BE2C (cell line): ENCODE measurements around the gene ITPKA.
A peak's percentile ranks its signal among the peaks of the same experiment; 100 is the strongest.

Source experiments
- DNase-seq: peaks from one replicate; pipeline ENCODE4 v3.0.0-alpha.2; 2020
- H3K27me3 ChIP-seq: fragments of 250-450 bp; sonication (Bioruptor Pico); 2 replicates; pipeline ENCODE4 v1.5.1; 2020; ENCODE audit warnings: mild to moderate bottlenecking
- H3K36me3 ChIP-seq: fragments of 250-450 bp; sonication (Bioruptor Pico); 2 replicates; pipeline ENCODE4 v1.5.1; 2020; ENCODE audit warnings: mild to moderate bottlenecking
- H3K4me1 ChIP-seq: fragments of 250-450 bp; sonication (Bioruptor Pico); 2 replicates; pipeline ENCODE4 v1.5.1; 2020
- H3K4me3 ChIP-seq: 2 replicates; pipeline ENCODE4 v1.5.1; 2011; ENCODE audit warnings: low read depth, low read length
- H3K9me3 ChIP-seq: fragments of 250-450 bp; sonication (Bioruptor Pico); 2 replicates; pipeline ENCODE4 v1.5.1; 2020
- TF ChIP-seq, protein P1 (sequence below): IDR thresholded peaks from 2 replicates; pipeline ENCODE4 v1.5.1; 2012; ENCODE audit warnings: mild to moderate bottlenecking, low read depth, low read length

Gene ITPKA

DNA sequence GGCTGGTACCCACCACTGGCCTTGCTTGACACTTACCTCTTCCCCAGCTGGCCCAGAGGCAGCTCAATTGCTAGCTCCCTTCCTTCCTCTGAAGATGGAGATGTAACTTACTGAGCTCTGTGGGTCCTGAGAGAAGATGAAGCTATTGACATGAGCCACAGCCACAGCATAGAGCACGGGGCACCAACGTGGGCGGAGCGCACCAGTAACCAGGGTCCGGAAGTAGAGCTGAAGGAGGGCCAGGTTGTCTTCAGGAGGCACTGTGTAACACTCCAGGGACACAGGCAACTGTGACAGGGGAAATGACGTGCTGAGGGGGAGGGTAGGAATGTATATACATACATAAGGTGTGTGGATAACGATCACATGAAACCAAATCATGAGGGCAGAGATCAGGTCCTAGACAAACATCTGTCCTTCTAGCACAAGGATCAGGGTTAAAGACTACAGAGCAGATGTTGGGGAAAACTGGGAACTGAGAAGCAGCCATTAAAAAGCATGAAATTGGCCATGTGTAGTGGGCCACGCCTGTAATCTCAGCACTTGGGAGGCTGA, 24.3 kb downstream of the ITPKA start:
- peaks cover 23% of the 10 kb centered on the region for H3K36me3 ChIP-seq
- no peaks in the 10 kb centered on the region for H3K9me3 ChIP-seq
- TF ChIP-seq, protein P1, sequence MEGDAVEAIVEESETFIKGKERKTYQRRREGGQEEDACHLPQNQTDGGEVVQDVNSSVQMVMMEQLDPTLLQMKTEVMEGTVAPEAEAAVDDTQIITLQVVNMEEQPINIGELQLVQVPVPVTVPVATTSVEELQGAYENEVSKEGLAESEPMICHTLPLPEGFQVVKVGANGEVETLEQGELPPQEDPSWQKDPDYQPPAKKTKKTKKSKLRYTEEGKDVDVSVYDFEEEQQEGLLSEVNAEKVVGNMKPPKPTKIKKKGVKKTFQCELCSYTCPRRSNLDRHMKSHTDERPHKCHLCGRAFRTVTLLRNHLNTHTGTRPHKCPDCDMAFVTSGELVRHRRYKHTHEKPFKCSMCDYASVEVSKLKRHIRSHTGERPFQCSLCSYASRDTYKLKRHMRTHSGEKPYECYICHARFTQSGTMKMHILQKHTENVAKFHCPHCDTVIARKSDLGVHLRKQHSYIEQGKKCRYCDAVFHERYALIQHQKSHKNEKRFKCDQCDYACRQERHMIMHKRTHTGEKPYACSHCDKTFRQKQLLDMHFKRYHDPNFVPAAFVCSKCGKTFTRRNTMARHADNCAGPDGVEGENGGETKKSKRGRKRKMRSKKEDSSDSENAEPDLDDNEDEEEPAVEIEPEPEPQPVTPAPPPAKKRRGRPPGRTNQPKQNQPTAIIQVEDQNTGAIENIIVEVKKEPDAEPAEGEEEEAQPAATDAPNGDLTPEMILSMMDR = no peak
- no peaks in the 10 kb centered on the region for H3K4me1 ChIP-seq
- DNase-seq = no peak
- H3K4me3 ChIP-seq = no peak overlapping the region
- no peaks in the 10 kb centered on the region for H3K27me3 ChIP-seq

DNA sequence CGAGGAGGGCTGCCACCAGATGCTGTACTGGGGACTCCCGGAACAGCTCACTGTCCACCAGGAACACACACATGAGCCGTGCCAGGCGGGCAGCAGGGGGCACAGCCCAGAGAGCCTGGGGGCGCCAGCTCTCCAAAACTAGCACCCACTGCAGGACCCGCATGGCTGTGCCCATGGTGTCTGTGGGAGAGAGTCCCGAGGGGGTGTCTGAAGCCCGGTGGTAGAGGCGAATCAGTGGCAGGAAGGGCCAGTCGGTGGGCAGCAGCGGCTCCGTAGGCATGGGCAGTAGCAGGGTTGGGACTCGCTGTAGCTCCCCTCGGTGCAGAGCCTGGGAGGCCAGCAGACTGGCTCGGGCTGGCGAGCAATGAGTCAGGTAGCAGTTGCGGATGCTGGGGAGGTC, 27.0 kb downstream of the ITPKA start:
- no peaks in the 10 kb centered on the region for H3K27me3 ChIP-seq

DNA sequence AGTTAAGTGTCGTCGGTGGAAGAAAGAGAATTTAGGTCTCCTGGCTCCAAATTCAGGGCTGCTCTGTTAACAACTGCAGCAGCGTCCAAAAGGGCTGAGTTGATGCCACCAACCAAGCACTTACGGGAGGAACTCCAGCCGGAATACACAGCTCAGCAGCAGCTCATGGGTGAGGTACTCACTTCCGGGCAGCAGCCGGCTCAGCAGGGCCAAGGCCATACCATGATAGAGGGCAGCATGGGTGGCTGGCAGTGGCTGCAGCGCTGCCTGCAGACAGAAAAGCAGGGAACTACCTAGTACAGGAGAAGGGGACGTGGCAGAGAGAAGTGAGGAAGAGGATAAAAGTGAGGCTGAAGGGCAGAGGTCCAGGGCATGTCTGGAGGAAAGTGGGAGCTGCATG, 27.9 kb downstream of the ITPKA start:
- no peak for DNase-seq
- H3K4me3 ChIP-seq = no peak overlapping the region
- no peaks in the 10 kb centered on the region for H3K9me3 ChIP-seq
- TF ChIP-seq, protein P1 = no peak
- H3K27me3 ChIP-seq = no peaks in the 10 kb centered on the region
- H3K4me1 ChIP-seq = no peaks in the 10 kb centered on the region
- H3K36me3 ChIP-seq = peaks cover 28% of the 10 kb centered on the region

More for the DNA sequence above, 27.0 kb downstream of the ITPKA start:
- Histone ChIP-seq H3K4me1 (no peaks in the 10 kb centered on the region), H3K9me3 (no peaks in the 10 kb centered on the region), H3K4me3 (no peak overlapping the region), H3K36me3 (peaks cover 20% of the 10 kb centered on the region)
- TF ChIP-seq, protein P1 = no peak
- no peak for DNase-seq

DNA sequence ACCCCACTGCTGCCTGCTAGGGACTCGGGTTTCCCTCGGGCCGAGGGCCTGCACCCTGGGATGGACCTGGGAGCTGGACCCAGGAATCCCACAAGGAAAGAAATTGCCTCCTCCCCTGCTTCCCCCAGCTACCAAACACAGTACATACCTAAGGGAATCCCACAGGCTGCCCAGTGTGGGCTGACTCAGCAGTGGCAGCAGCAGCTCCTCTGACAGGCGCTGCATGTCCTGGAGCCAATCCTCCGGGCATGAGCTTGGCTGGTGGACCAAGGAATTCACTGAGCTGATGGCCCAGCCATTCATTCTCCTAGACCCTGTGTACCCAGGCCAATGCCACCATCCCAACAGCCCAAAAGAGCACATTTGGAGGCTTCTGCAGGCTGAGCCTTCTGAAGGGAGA, 29.4 kb downstream of the ITPKA start:
- H3K27me3 ChIP-seq = no peaks in the 10 kb centered on the region
- H3K9me3 ChIP-seq = no peaks in the 10 kb centered on the region
- H3K4me3 ChIP-seq = no peak overlapping the region
- TF ChIP-seq, protein P1 = no peak
- peaks cover 32% of the 10 kb centered on the region for H3K36me3 ChIP-seq
- no peak for DNase-seq
- H3K4me1 ChIP-seq = peaks cover 2% of the 10 kb centered on the region; the same call in 1 of the 2 replicates

DNA sequence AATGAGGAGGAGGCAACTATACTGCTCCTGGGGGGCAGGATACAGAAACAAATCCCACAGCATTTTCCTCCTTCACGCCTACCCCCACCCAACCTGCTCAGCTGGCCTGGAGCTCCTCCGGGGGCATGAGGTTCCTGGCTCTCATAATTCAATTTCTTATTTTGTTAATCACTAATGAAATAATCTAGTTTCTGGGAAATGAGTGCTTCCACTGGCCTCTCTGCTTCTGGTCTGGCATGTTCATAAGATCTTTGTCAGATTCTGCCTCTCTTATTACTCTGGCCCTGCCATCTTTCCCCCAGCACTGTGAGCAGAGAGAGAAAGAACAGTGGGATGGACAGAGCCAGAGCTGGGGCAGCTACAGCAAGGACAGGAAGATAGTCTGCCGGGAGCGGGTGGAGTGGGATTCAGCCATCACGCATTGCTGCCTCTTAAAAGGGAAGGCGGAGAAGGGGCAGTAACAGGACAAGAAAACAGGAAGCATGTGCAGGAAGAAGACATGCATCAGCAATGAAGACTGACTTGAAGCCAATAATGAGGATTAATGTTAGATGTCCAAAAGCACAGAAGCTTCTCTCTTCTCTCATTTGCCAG, 36.8 kb downstream of the ITPKA start:
- peaks cover 39% of the 10 kb centered on the region for H3K4me1 ChIP-seq
- 0 out of 2 replicates have a peak overlapping the region, but pooled peaks have one; percentile 1 for H3K4me3 ChIP-seq
- H3K9me3 ChIP-seq = no peaks in the 10 kb centered on the region
- TF ChIP-seq, protein P1 = no peak
- peaks cover 71% of the 10 kb centered on the region for H3K36me3 ChIP-seq
- DNase-seq = peak; percentile 87
- no peaks in the 10 kb centered on the region for H3K27me3 ChIP-seq

DNA sequence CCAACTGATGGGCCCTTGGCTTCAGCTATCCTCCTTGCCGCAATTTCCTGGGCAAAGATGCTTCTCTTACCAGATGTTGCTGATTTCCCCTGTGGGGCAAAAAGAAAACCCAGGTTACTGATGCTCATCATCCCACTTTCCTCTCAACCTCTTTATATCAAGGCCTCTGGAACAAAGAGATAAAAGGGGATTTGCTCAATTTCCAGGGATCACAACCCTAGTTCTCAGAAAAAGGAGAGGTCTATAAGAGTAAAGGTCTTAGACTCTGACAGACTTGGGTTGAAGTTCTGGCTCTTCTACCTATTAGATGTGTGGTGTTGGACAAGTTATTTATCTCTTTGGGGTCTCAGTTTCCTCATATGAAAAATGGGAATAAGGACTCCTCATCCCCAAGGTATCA, 41.9 kb downstream of the ITPKA start:
- H3K27me3 ChIP-seq = no peaks in the 10 kb centered on the region
- H3K4me3 ChIP-seq = no peak overlapping the region
- DNase-seq = no peak
- TF ChIP-seq, protein P1 = no peak
- peaks cover 52% of the 10 kb centered on the region for H3K36me3 ChIP-seq
- H3K9me3 ChIP-seq = no peaks in the 10 kb centered on the region
- peaks cover 18% of the 10 kb centered on the region for H3K4me1 ChIP-seq
